ENCODE measurements around the gene DAGLA. TPM values are rescaled to one million over a fixed set of nuclear protein-coding genes. Genes with fewer than 3 reads are reported as not detected.

The DAGLA gene
- total RNA-seq, 1 experiment from 2014 or later = 4.5 TPM

GRCh38 chr11:61686469-61686868, 6.3 kb downstream of the DAGLA start:
- Histone ChIP-seq H3K9me3 (ENCODE audit: control insufficient read depth, low read depth, low read length) (no peaks in the 10 kb centered on the region), H3K23me2 (ENCODE audit: insufficient read length, low read depth, low read length, poor library complexity, severe bottlenecking) (no peaks in the 10 kb centered on the region), H3K4ac (ENCODE audit: low read depth, low read length) (no peak overlapping the region), H3K18ac (ENCODE audit: insufficient read length, low read depth, low read length) (no peak overlapping the region), H3T11ph (ENCODE audit: low read length) (no peak overlapping the region), H3K27ac (ENCODE audit: insufficient read length, low read depth, low read length) (no peak overlapping the region), H2BK15ac (ENCODE audit: low read depth, low read length) (no peak overlapping the region), H2BK12ac (ENCODE audit: insufficient read length, low read depth, low read length) (no peak overlapping the region), H3K23ac (ENCODE audit: insufficient read length, low read depth, low read length) (no peak overlapping the region), H2BK5ac (ENCODE audit: insufficient read length, low read length) (no peak overlapping the region), H2BK120ac (ENCODE audit: low read depth, low read length, poor library complexity, severe bottlenecking) (no peak overlapping the region), H3K27me3 (ENCODE audit: insufficient read depth, low read length) (no peaks in the 10 kb centered on the region), H4K91ac (ENCODE audit: insufficient read length, low read depth, low read length) (no peak overlapping the region), H3K4me1 (ENCODE audit: insufficient read depth, low read length) (peaks cover 4% of the 10 kb centered on the region; the same call in 1 of the 2 replicates), H2AFZ (ENCODE audit: low read length) (no peak overlapping the region), H4K20me1 (ENCODE audit: control insufficient read depth, insufficient read depth, insufficient read length) (no peaks in the 10 kb centered on the region), H2BK20ac (ENCODE audit: low read depth, low read length, poor library complexity, severe bottlenecking) (no peak overlapping the region), H3K14ac (ENCODE audit: insufficient read depth, low read length) (no peak overlapping the region), H3K56ac (ENCODE audit: insufficient read length, low read depth, low read length) (no peak overlapping the region), H3K4me2 (ENCODE audit: insufficient read depth, insufficient read length, low read length) (no peak overlapping the region), H4K8ac (replicated peaks; ENCODE audit: insufficient read length, low read depth, low read length) (no peak overlapping the region), H3K79me2 (ENCODE audit: insufficient read depth, low read length) (no peaks in the 10 kb centered on the region), H3K79me1 (ENCODE audit: insufficient read depth, low read depth, low read length, poor library complexity, severe bottlenecking) (no peaks in the 10 kb centered on the region), H2AK5ac (ENCODE audit: insufficient read length, low read length) (no peak overlapping the region), H4K5ac (ENCODE audit: insufficient read length, low read depth, low read length) (no peak overlapping the region), H3K9ac (ENCODE audit: extremely low read depth, insufficient read length, low read length) (no peak overlapping the region)
- H3K36me3 Mint-ChIP-seq (ENCODE audit: insufficient read depth in 1 of 3, low read depth in 3 of 3) = peaks cover 0 to 1% (median 0%) of the 10 kb centered on the region in 3 experiments; a peak in 1 of 7 replicates
- no peak overlapping the region for H3K4me3 Mint-ChIP-seq
- H3K27ac Mint-ChIP-seq = no peak overlapping the region
- WGBS (ENCODE audit: extremely low coverage, insufficient read length, low lambda C conversion rate) = no CpG with 5 or more reads among the region's 8 CpGs
- peaks cover 2% of the 10 kb centered on the region; the same call in 1 of the 2 replicates for H3K27me3 Mint-ChIP-seq (ENCODE audit: low read depth)
- no peak for TF ChIP-seq CTCF (conservative IDR thresholded peaks at IDR 0.05)
- H3K9me3 Mint-ChIP-seq = no peaks in the 10 kb centered on the region
- no peak for DNase-seq
- H3K4me1 Mint-ChIP-seq = peaks cover 12 to 18% of the 10 kb centered on the region in 2 experiments

All from H9 (cell line).